ENCODE measurements around the gene PDPK1. TPM values are rescaled to one million over a fixed set of nuclear protein-coding genes. Genes with fewer than 3 reads are reported as not detected.

PDPK1 gene
- total RNA-seq, 4 donors from 2014 or later: 23.6 to 37.4 (median 34.2) TPM

DNA sequence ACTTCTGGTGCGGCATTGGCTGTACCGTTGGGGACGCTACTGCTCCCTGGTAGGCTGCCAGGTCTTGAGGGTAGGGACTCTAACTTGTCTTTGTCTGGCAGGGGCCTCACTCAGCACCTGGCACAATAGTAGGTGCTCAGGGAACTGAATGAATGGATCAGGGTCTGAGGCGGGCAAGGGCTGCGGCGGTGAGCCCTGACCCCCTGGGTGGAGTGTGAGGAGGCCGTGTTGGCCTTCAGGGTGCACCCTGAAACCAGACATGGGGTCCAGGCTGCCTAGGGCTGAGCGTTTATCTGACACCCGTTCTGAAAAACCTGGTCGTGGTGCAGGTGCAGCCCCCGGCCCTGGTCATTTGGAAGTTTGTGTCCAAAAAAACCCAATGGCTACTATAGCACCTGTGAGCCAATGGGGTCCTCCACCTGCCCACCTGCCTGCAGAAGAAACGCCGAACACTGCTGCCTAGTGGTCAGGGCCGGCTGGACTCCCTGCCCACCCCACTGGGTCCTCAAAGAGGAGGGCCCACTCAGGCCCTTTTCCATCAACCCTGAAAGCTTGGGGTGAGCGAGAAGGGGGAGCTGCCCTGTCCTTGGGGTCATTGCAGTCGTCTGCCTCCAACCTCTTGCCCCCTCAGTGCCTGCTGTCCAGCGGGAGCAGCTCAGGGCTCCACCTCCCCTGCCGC is 29.0 kb upstream of the PDPK1 start:
- TF ChIP-seq, protein P1, sequence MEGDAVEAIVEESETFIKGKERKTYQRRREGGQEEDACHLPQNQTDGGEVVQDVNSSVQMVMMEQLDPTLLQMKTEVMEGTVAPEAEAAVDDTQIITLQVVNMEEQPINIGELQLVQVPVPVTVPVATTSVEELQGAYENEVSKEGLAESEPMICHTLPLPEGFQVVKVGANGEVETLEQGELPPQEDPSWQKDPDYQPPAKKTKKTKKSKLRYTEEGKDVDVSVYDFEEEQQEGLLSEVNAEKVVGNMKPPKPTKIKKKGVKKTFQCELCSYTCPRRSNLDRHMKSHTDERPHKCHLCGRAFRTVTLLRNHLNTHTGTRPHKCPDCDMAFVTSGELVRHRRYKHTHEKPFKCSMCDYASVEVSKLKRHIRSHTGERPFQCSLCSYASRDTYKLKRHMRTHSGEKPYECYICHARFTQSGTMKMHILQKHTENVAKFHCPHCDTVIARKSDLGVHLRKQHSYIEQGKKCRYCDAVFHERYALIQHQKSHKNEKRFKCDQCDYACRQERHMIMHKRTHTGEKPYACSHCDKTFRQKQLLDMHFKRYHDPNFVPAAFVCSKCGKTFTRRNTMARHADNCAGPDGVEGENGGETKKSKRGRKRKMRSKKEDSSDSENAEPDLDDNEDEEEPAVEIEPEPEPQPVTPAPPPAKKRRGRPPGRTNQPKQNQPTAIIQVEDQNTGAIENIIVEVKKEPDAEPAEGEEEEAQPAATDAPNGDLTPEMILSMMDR (IDR thresholded peaks at IDR 0.05; ENCODE audit: low read depth): no peak

DNA sequence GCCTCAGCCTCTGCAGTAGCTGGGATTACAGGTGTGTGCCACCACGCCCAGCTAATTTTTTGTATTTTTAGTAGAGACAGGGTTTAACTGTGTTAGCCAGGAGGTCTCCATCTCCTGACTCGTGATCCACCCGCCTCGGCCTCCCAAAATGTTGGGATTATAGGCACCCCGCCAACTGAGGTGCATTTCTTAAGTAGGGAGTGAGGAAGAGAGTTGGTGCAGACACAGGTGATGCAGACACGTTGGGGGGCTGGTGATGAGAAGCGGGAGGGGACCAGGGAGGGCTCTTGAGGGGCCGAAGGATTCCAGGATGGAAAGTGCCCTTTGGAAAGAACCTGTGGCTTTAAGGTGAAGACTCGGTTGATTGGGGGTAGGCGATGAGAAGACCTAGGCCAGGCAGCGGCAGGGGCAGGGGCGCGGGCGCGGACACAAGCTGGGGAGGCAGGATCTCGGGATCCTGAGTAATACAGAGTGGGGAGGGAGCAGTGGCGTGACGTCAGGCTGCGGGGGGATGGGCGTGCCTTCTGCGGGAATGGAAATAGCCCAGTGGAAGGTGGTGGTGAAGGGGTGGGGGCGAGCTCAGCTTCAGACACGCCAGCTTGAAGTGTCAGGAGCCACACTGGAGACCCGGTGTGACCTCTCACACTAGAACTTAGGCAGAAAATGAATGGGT is 26.6 kb upstream of the PDPK1 start:
- TF ChIP-seq, protein P1 (IDR thresholded peaks at IDR 0.05; ENCODE audit: low read depth): no peak

DNA sequence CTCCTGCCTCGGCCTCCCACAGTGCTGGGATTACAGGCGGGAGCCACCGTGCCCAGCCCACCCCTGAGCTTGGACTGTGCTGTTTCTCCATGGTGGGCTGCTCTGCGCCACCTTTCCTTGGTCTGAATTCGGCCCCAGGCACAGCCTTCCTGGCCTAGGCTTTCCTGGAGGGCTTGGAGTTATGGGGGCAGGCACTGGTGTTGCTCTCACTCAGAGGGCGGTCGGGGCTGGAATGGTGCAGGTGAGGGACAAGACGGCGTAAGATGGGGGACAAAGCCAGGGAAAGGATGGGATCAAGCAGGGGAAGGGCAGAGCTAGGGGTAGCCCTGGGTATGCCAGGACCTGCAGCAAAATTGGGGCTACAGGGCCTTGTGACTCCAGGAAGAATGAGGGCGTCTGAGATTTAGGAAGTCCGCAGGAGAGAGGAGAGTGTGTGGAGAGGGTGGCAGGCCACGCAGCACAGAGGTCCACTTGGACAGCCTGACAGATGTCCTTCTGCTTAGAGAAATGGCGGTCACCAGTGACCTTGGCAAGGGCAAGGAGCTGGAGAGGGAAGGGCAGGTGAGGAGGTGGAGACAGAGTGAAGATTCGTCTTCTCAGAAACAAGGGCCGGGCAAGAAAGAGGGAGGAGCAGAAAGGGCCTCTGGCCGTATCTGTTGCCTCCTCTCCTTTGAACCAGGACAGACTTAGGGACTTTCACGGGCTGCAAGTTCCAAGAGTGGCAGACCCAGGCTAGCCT is 25.7 kb upstream of the PDPK1 start:
- TF ChIP-seq, protein P1 (IDR thresholded peaks at IDR 0.05; ENCODE audit: low read depth): no peak

DNA sequence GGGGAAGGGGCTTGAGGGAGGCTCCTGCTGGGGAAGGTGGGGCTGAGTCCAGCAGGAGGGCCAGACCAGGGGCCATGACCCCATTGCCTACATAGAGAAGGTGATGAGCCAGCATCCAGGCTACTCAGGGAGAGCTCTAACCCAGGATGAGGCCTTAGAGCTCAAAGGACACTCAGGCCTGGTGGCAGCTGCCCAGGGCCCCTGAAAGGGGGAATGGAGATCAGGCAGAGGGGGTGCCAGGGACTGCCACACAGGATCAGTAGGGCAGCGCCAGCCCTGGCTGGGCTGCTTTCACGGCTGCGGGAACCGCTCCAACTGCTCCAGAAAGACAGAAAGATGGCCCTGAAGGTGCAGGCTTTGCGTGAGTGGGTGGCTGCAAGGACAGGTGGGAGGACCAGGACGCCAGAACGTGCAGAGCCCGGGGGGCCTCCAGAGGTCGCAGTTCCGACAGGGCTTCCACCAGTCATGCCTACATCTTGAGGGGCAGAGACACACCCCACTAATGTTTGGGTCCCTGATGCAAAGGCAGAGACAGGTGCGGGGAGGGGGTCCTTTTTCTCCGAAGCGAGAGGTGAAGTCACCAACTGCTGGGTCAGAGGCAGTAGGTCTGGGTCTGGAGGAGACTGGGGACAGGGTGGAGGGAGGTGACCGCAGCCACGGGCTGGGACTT is 25.0 kb upstream of the PDPK1 start:
- TF ChIP-seq, protein P1 (IDR thresholded peaks at IDR 0.05; ENCODE audit: low read depth): no peak

DNA sequence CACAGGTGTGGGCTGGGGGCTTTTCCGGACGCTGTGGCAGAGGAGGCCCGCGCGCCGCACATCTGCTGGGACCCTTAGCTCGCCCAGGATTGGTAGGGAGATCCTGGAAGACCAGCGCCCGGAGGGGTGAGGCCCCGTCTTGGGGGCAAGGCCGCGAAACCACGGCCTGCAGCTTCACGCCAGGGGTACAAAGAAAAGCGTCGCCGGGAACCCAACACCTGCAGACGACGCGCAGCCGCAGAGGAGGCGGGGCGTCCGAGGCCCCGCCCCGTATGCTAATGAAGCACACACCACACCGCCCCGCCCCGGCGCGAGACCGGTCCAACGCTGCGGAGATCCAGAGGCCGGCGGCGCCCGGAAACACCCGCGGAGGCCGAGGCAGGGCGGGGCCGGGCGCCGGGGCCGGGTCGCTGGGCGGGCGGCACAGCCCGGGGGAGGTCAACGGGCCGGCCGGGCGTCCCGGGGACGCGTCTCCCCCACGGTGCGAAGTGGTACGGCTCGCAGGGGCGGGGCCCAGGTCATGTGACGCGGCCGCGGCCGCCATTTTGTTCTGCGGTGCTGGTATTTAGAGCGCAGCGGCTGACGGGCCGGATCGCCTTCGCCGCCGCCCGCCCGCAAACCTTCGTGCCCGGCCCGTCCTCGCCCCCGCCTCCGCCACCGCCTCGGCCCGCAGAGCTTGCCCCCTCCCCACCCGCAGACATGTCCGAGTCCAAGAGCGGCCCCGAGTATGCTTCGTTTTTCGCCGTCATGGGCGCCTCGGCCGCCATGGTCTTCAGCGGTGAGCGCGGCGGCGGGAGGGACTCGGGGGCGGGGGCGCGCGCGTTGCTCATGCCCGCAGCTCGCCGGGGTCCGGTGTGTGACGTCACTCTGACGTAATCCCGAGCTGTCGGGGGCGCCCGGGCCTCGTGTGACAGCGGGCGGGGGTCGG is 24.2 kb upstream of the PDPK1 start, which contains the start of gene ATP6V0C:
Gene ATP6V0C, plus strand, starts transcription at position 548 of the 928 bp plus-strand sequence. Its CDS starts 152 bp downstream, at position 700.
- TF ChIP-seq, protein P1 (IDR thresholded peaks at IDR 0.05; ENCODE audit: low read depth): no peak

DNA sequence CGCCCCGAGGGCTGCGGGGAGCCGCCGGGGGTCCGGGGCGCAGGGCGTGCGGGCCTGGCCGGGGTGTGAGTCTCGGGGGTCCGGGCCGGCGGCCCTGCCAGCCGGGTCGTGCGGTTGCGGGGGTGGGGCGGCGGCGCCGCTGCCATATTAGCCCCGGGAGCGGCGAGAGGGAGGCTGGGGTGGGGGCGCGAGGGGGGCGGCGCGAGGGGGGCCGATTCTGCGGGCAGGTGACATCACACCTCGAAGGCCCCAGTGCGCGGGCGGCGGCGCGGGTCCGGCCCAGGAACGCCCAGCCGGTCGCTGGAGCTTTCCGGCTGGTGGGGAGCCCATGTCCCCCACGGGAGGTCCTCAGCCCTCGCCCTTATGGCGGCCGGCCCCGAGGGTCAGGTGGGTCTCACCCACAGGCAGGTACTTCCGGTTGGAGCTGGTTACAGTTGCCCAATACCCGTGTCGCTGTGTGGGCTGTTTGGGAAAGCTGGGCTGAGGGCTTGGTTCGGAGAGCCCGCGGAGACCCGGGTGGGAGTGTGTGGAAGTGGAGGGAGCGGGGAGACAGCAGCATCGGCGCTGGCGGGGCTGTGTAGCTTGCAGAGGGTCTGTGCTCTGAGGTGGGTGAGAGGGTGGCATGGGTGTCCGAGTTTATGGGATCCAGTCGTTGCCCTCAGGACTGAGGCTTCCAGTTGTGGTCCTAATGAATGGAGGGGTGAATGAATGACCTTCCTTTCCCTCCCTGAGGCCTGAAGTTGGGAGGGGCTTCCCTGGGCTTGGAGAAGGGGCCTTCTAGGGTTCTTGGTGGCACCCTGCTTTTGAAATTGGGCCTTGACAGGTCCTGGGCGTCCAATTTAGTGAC is 23.3 kb upstream of the PDPK1 start:
- TF ChIP-seq, protein P1 (IDR thresholded peaks at IDR 0.05; ENCODE audit: low read depth): no peak

Data from subcutaneous adipose tissue (tissue), 4 donors.